AG09309 (cell line): ENCODE data around the gene QSOX2.

Source experiments
- DNase-seq: peaks from one replicate; pipeline ENCODE4 v3.0.0-alpha.2; 2010; ENCODE audit warnings: low read depth
- H3K4me3 ChIP-seq: 2 replicates; pipeline ENCODE4 v1.5.1; 2011; ENCODE audit warnings: mild to moderate bottlenecking, low read depth, low read length, moderate library complexity; ENCODE audit not compliant: control insufficient read depth
- CTCF ChIP-seq: IDR thresholded peaks from 2 replicates; pipeline ENCODE4 v1.5.1; 2011; ENCODE audit warnings: mild to moderate bottlenecking, low read depth, low read length, inconsistent platforms; ENCODE audit not compliant: insufficient read depth, control insufficient read depth; ENCODE audit errors: missing control alignments

The QSOX2 gene

DNA sequence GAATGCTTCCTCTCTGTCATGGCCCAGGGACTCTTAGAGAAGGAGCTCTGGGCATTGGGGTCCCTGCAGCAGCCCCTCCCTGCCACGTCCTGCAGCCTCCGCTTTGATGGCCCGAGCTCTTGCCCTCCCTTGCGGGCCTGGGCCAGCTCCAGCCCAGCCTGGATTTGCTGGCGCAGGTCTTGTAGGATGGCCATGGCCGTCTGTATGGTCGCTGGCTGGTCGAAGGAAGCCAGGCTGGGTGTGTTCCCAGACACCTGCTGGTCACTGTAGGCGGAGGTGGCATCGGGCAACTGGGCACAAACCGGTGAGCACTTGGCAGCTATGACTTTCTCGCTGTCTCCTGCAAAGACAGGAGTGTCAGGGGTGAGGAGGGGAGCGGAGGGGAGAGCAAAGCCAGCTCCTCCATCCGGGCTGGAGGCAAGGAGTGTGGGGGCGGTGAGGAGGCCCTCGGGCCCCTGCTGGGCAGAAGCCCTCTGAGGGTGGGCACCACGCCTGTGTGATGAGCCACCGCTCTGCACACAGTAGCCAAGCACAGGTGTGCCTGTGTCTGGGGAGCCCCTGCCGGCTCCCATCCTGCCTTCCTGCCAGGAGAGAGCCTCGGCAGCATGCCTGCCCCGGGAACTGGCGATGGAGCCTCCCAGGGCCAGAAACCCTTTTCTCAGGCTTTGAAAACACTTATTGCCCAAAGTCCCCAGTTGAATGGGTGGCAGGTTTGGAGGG lies 45.9 kb upstream of the QSOX2 start:
- H3K4me3 ChIP-seq = no peak overlapping the region
- no peak for TF ChIP-seq CTCF
- DNase-seq = no peak

DNA sequence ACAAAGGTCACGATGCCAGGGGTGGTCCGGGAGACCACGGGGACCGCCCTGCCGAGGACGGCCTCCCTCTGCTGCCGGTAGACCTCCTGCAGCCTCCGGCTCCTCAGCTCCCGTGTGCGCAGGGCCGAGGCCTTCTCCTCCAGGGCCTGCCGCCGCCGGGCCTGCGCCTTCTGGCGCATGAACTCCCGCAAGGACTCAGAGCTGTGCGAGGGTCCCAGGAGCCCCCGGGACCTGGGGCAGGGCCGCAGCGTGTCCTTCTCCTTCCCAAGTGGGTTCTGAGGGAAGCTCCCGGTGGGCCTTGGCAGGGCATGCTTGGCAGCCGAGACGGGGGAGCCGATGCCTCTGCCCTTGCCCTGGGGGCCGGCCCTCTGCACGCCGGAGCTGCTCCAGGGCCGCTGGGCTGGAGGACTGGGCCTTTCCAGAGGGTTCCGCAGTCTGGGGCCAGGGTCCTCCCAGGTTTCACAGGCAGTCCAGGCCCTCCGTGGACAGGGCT lies 44.9 kb upstream of the QSOX2 start:
- no peak for DNase-seq
- no peak for TF ChIP-seq CTCF
- H3K4me3 ChIP-seq = no peak overlapping the region

GRCh38 chr9:136289651-136290507 lies 44.3 kb upstream of the QSOX2 start:
- no peak for DNase-seq
- H3K4me3 ChIP-seq = no peak overlapping the region
- no peak for TF ChIP-seq CTCF

DNA sequence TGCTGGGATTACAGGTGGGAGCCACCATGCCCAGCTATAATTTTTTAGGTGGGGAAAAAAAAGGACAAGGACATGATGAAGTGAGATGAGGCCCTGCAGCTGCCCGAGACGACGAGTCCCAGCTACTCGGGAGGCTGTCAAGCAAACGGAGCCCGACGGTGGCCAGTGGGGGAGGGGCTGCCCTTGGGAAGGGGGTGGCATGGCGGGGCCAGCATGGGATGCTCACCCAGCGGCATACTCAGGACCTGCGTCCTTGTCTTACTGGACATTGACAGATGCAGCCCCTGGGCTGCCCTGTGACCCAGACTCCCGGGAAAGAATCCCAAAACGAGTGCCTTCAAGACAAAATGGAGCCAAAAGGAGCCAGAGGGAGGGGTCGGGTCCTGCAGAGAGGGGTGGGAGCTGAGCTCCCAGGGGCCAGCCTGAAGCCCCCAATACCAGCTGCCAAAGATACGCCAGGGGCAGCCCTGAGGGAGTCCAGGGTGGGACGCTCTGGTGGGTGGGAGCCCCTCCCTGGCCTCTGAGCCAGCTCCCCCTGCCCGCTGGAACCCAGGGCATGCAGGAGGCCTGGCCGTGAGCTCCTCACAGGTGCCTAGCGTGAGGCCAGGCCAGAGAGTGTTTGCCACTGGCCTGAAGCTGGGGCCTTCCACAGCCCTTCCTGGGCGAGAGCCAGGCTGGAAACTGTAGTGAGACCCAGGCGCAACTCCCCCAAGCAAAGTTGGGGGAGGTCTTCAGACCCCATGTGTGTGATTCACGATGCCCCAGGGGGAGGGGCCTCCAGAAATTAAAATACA lies 42.5 kb upstream of the QSOX2 start:
- TF ChIP-seq CTCF = no peak
- no peak for DNase-seq
- no peak overlapping the region for H3K4me3 ChIP-seq

- no peak for TF ChIP-seq CTCF
- no peak overlapping the region for H3K4me3 ChIP-seq
- DNase-seq = no peak
These were observed 41.4 kb upstream of the QSOX2 start for GRCh38 chr9:136286987-136287379.

DNA sequence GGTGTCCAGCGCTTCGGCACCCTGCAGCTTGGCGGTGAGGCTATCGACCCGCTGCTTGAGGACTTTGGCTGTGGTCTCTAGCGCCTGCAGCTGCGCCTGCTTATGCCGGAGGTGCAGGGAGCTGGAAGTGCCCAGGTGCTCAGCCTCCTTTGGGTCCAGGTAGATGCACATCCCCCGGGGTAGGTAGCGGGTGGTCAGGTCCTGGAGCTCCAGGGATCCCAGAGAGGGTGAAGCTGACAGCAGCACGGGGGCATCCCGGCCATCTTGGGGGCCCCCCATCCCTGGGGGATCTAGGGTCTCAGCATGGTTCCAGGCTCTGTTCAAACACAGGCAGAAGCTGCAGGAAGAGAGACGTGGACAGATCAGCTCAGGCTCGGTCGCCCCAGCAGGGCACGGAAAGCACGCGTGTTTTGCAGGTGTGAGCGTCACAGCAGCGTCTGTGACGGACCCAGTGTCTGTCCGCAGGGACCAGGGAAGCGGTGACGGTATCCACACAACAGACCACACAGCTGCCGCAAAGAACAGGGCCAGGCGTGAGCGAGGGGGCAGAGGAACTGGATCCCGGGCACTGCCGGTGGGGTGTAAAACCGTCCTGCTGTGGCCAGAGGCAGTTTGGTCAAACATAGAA lies 40.9 kb upstream of the QSOX2 start:
- H3K4me3 ChIP-seq = no peak overlapping the region
- no peak for TF ChIP-seq CTCF
- DNase-seq = no peak
